ENCODE results near the gene RHOXF2.

DNA sequence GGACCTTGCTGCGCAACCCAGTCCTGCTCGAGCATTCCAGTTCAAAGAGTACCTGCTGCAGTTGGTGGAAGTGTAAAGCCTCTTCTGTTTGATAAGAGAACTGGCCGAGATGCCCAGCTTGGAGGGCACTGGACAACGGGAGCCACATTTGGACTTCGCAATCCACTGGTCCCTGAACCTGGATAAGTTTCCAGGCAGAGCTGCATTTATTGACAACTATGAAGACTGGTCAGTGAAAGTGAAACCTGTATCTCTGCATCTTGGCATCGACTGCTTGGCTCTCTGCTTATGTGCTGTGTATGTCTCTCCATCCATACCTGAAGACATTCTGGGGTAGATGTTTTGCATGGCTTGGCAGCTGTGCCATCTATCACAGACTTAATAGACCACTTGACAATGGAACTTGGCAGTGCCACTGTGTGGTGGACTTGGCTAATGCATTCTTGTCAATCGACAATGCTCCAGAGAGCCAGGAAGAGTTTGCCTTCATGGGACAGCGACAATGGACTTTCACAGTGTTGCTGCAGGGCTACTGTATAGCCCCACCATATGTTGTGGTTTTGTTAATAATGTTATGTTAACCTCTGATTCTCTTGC, 48.7 kb downstream of the RHOXF2 start:
- TF ChIP-seq, protein P1, sequence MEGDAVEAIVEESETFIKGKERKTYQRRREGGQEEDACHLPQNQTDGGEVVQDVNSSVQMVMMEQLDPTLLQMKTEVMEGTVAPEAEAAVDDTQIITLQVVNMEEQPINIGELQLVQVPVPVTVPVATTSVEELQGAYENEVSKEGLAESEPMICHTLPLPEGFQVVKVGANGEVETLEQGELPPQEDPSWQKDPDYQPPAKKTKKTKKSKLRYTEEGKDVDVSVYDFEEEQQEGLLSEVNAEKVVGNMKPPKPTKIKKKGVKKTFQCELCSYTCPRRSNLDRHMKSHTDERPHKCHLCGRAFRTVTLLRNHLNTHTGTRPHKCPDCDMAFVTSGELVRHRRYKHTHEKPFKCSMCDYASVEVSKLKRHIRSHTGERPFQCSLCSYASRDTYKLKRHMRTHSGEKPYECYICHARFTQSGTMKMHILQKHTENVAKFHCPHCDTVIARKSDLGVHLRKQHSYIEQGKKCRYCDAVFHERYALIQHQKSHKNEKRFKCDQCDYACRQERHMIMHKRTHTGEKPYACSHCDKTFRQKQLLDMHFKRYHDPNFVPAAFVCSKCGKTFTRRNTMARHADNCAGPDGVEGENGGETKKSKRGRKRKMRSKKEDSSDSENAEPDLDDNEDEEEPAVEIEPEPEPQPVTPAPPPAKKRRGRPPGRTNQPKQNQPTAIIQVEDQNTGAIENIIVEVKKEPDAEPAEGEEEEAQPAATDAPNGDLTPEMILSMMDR (IDR thresholded peaks at IDR 0.05 in 4 of 5, conservative IDR thresholded peaks at IDR 0.05 in 1 of 5) = no peak
- no peak for TF ChIP-seq POLR2A (IDR thresholded peaks at IDR 0.05)
